ENCODE measurements around the gene ABCA5.

Gene ABCA5

GRCh38 chr17:69342896-69343644 lies 16.1 kb upstream of the ABCA5 start:
- H3K27me3 ChIP-seq (ENCODE audit: control insufficient read depth, insufficient read depth, low read length), result no peaks in the 10 kb centered on the region
- peaks cover 14% of the 10 kb centered on the region for H3K4me1 ChIP-seq
- H3K9me3 ChIP-seq (ENCODE audit: control insufficient read depth, low read length), result no peaks in the 10 kb centered on the region
- no peaks in the 10 kb centered on the region for H3K79me2 ChIP-seq
- no peak for TF ChIP-seq CTCF (IDR thresholded peaks at IDR 0.05)
- H3K4me2 ChIP-seq (ENCODE audit: low read length), result no peak overlapping the region
- H3K27ac ChIP-seq, result peak overlapping the region; percentile 80
- H3K4me3 ChIP-seq (ENCODE audit: low read depth, low read length), result peak overlapping the region; percentile 3
- H2AFZ ChIP-seq, result peak overlapping the region; percentile 70
- H3K9ac ChIP-seq, result no peak overlapping the region
- no peaks in the 10 kb centered on the region for H3K36me3 ChIP-seq (ENCODE audit: control insufficient read depth, insufficient read depth, low read length)

DNA sequence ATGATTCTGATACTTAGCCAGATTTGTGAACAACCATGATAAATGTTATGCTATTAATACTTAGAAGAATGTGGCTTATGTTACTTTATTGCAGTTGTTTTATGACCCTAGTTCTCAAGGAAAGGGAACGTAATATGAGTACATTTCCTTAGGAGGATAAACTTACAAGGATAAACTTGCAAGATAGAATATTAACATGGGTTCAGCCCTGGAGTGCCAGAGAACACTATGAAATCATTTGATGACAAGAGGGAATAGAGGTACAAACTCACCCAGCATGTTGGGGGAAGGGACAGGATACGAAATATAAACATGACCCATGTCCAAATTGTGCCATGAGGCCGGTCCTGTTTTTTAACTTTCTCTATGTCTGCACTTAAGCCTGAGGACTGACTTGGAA lies 13.0 kb upstream of the ABCA5 start:
- no peak for TF ChIP-seq CTCF (IDR thresholded peaks at IDR 0.05)
- no peaks in the 10 kb centered on the region for H3K27me3 ChIP-seq (ENCODE audit: control insufficient read depth, insufficient read depth, low read length)
- H3K27ac ChIP-seq, result no peak overlapping the region
- no peaks in the 10 kb centered on the region for H3K79me2 ChIP-seq
- H3K4me2 ChIP-seq (ENCODE audit: low read length), result no peak overlapping the region
- H3K4me3 ChIP-seq (ENCODE audit: low read depth, low read length), result no peak overlapping the region
- H2AFZ ChIP-seq, result peak overlapping the region; percentile 20
- H3K9me3 ChIP-seq (ENCODE audit: control insufficient read depth, low read length), result no peaks in the 10 kb centered on the region
- no peak overlapping the region for H3K9ac ChIP-seq
- H3K36me3 ChIP-seq (ENCODE audit: control insufficient read depth, insufficient read depth, low read length), result no peaks in the 10 kb centered on the region
- H3K4me1 ChIP-seq, result peaks cover 10% of the 10 kb centered on the region

GRCh38 chr17:69336996-69337395 lies 10.1 kb upstream of the ABCA5 start:
- Histone ChIP-seq H3K9ac (no peak overlapping the region), H3K4me1 (peaks cover 4% of the 10 kb centered on the region), H3K4me3 (ENCODE audit: low read depth, low read length) (no peak overlapping the region), H3K27me3 (ENCODE audit: control insufficient read depth, insufficient read depth, low read length) (no peaks in the 10 kb centered on the region), H3K36me3 (ENCODE audit: control insufficient read depth, insufficient read depth, low read length) (no peaks in the 10 kb centered on the region), H3K9me3 (ENCODE audit: control insufficient read depth, low read length) (no peaks in the 10 kb centered on the region), H3K79me2 (no peaks in the 10 kb centered on the region), H2AFZ (no peak overlapping the region), H3K27ac (no peak overlapping the region), H3K4me2 (ENCODE audit: low read length) (no peak overlapping the region)
- no peak for TF ChIP-seq CTCF (IDR thresholded peaks at IDR 0.05)

DNA sequence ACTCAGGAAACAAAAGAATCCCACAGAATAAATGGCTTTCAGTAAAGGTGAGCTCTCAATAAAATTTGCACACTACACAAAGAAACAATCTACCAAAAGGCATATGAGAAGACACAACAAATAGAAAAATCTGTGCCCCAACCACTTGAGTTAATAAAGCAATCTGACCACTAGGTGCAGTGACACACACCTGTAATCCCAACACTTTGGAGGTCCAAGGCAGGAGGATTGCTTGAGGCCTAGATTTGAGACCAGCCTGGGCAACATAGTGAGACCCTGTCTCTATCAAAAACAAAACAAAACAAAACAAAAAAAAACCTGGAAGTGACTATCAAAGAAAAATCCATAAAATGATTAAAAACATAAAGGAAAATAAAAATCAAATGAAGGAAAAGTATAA lies 9.6 kb upstream of the ABCA5 start:
- H3K4me2 ChIP-seq (ENCODE audit: low read length), result no peak overlapping the region
- H2AFZ ChIP-seq, result no peak overlapping the region
- H3K4me1 ChIP-seq, result peaks cover 4% of the 10 kb centered on the region

More for the DNA sequence above, 9.6 kb upstream of the ABCA5 start:
- no peaks in the 10 kb centered on the region for H3K79me2 ChIP-seq
- no peaks in the 10 kb centered on the region for H3K27me3 ChIP-seq (ENCODE audit: control insufficient read depth, insufficient read depth, low read length)
- no peak overlapping the region for H3K9ac ChIP-seq
- H3K36me3 ChIP-seq (ENCODE audit: control insufficient read depth, insufficient read depth, low read length), result no peaks in the 10 kb centered on the region
- no peaks in the 10 kb centered on the region for H3K9me3 ChIP-seq (ENCODE audit: control insufficient read depth, low read length)
- no peak overlapping the region for H3K27ac ChIP-seq
- no peak overlapping the region for H3K4me3 ChIP-seq (ENCODE audit: low read depth, low read length)
- TF ChIP-seq CTCF (IDR thresholded peaks at IDR 0.05), result no peak
